Spleen (tissue), 7 donors: ENCODE data around the gene HSFX3.

ENCODE experiments used
- POLR2A ChIP-seq, 3 donors: fragments of 450-650 bp; IDR thresholded peaks; one replicate each; pipeline ENCODE4 v1.5.1; 2017; ENCODE audit warnings: antibody characterized with exemption in 3 of 3, mild to moderate bottlenecking in 1 of 3
- POLR2AphosphoS5 ChIP-seq, 3 donors: sonication (generic); formaldehyde crosslinking; IDR thresholded peaks; one replicate each; pipeline ENCODE4 v1.5.1; 2017; ENCODE audit warnings: antibody characterized with exemption in 3 of 3
- TF ChIP-seq, protein P1 (sequence below), 11 experiments: fragments of 200-600 bp in 7 of 11; fragments of 450-650 bp in 4 of 11; sonication (generic) in 4 of 11; IDR thresholded peaks in 8 of 11; conservative IDR thresholded peaks in 3 of 11; 1 replicate in 7 of 11; 2 replicates in 4 of 11; pipeline versions ENCODE4 v1.4.0 to v1.8.0; 2016 to 2021; ENCODE audit warnings: antibody characterized with exemption in 11 of 11, inconsistent platforms in 4 of 11, mild to moderate bottlenecking in 1 of 11
- donor health status: DM: no; HTN: no; CAD: no; lungs with moderate emphysema.
- donor health status: DM: no; HTN: no; CAD: no.
- donor health status: DM: no; HTN: no; CAD: no.

GRCh38 chrX:149540131-149540620 is 9.5 kb downstream of the HSFX3 start:
- TF ChIP-seq, protein P1, sequence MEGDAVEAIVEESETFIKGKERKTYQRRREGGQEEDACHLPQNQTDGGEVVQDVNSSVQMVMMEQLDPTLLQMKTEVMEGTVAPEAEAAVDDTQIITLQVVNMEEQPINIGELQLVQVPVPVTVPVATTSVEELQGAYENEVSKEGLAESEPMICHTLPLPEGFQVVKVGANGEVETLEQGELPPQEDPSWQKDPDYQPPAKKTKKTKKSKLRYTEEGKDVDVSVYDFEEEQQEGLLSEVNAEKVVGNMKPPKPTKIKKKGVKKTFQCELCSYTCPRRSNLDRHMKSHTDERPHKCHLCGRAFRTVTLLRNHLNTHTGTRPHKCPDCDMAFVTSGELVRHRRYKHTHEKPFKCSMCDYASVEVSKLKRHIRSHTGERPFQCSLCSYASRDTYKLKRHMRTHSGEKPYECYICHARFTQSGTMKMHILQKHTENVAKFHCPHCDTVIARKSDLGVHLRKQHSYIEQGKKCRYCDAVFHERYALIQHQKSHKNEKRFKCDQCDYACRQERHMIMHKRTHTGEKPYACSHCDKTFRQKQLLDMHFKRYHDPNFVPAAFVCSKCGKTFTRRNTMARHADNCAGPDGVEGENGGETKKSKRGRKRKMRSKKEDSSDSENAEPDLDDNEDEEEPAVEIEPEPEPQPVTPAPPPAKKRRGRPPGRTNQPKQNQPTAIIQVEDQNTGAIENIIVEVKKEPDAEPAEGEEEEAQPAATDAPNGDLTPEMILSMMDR (IDR thresholded peaks at IDR 0.05 in 8 of 11, conservative IDR thresholded peaks at IDR 0.05 in 3 of 11), result no peak
- TF ChIP-seq POLR2A (IDR thresholded peaks at IDR 0.05) (no peak), POLR2AphosphoS5 (IDR thresholded peaks at IDR 0.05) (no peak)
